GM12801 (cell line): ENCODE measurements around the gene ACAD8.

Source experiments
- CTCF ChIP-seq: IDR thresholded peaks from one replicate; pipeline ENCODE4 v1.5.1; 2011; ENCODE audit warnings: control low read depth; ENCODE audit not compliant: insufficient read length; ENCODE audit errors: extremely low read depth

Gene ACAD8

GRCh38 chr11:134312807-134313206 lies 59.4 kb downstream of the ACAD8 start:
- no peak for TF ChIP-seq CTCF

- no peak for TF ChIP-seq CTCF
Observed at GRCh38 chr11:134313379-134313778, 60.0 kb downstream of the ACAD8 start.

- no peak for TF ChIP-seq CTCF
Observed at GRCh38 chr11:134313821-134314607, 60.6 kb downstream of the ACAD8 start.
